Astrocyte of the cerebellum (primary cell): ENCODE data around the gene DUSP23.

ENCODE experiments used
- DNase-seq: peaks from one replicate; pipeline ENCODE4 v3.0.0-alpha.2; 2011; ENCODE audit warnings: low read depth
- H3K4me3 ChIP-seq: 2 replicates; pipeline ENCODE4 v1.5.1; 2011; ENCODE audit warnings: mild to moderate bottlenecking, low read depth, low read length, moderate library complexity
- CTCF ChIP-seq: IDR thresholded peaks from 2 replicates; pipeline ENCODE4 v1.5.1; 2012; ENCODE audit warnings: low read length, low read depth, moderate library complexity, mild to moderate bottlenecking; ENCODE audit errors: missing control alignments
- in situ Hi-C: cut with HindIII; loops from 2 replicates; pipeline ENCODE4 v1.10.0; 2017; ENCODE audit warnings: low sequenced_read_pairs

The DUSP23 gene

GRCh38 chr1:159780583-159781582, at the start of gene DUSP23:
Gene DUSP23 (plus strand): TSS chr1:159780962. CDS start chr1:159781101, 139 bp downstream.
- H3K4me3 ChIP-seq: peak within 1 kb of the TSS; percentile 69
- TF ChIP-seq CTCF: peak; percentile 91
- in situ Hi-C loops: loop anchor here (25.0 kb wide), 1 partner anchor 231 kb away; no protein-coding TSS in a partner anchor
- DNase-seq: peak; percentile 95

- in situ Hi-C loops: no loop called here
- no peak for TF ChIP-seq CTCF
- no peak for DNase-seq
- H3K4me3 ChIP-seq: no peak overlapping the region
Observed at GRCh38 chr1:159737238-159737916, 43.4 kb upstream of the DUSP23 start.

GRCh38 chr1:159743651-159744410, 36.9 kb upstream of the DUSP23 start:
- in situ Hi-C loops: no loop called here

GRCh38 chr1:159746666-159747065, 34.1 kb upstream of the DUSP23 start:
- H3K4me3 ChIP-seq: no peak overlapping the region
- TF ChIP-seq CTCF: no peak
- no peak for DNase-seq
- in situ Hi-C loops: no loop called here

More at GRCh38 chr1:159743651-159744410, 36.9 kb upstream of the DUSP23 start:
- no peak for DNase-seq
- no peak overlapping the region for H3K4me3 ChIP-seq
- TF ChIP-seq CTCF: no peak

GRCh38 chr1:159748370-159748769, 32.4 kb upstream of the DUSP23 start:
- in situ Hi-C loops: no loop called here
- no peak for DNase-seq
- no peak overlapping the region for H3K4me3 ChIP-seq
- TF ChIP-seq CTCF: no peak

- DNase-seq: no peak
- no peak for TF ChIP-seq CTCF
- no peak overlapping the region for H3K4me3 ChIP-seq
- in situ Hi-C loops: no loop called here
Observed at GRCh38 chr1:159749630-159750029, 31.1 kb upstream of the DUSP23 start.
